ENCODE data around the gene FAM13A.

- TF ChIP-seq CTCF (IDR thresholded peaks at IDR 0.05; ENCODE audit: poor library complexity) (no peak), EZH2phosphoT487 (IDR thresholded peaks at IDR 0.05; ENCODE audit: low read depth, severe bottlenecking, unreplicated experiment) (no peak)
These were observed 47.1 kb downstream of the FAM13A start for GRCh38 chr4:89009761-89010369.

Measured in hepatocyte (in vitro differentiated cells).